ENCODE results near the gene FNDC10. TPM values are rescaled to one million over a fixed set of nuclear protein-coding genes. Genes with fewer than 3 reads are reported as not detected.

Gene FNDC10
- total RNA-seq, 1 experiment from 2014 or later: 30.4 TPM

DNA sequence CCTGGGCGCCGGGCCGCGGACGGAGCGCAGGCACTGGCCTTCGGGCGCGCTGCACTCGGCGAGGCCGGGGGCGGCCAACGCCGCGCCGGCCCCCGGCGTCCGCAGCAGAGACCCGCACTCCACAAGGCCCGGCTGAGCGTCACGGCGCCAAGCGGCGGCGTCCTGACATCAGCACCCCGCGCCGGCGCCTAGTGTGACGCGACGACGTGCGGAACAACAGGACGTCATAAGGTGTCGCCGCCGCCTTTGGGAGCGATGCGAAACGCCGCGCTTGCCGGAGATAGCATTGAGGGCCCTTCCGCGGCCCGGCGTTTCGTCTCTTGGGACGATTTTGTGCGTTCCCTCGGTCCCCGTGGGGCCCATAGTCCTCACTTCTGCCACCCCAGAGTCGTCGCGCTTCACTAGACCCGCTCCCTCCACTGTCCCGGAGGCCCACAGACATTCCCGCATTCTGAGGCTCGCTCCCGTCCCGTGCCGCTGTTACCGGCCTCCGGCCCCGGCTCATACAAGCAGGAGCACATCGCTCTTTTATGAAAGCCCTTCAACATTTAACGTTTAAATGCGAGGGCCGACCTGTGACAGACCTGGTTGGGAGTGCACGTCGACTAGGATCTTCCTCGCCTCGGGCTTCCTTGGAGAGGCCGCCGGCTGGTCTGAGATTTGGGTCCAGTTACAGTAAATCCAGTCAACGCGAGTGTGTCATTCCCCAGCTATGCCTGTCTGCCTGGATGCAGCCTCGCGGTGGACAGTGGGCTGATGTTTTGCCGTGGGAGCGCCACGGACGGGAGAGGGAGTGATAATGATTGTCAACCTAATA, 25.0 kb downstream of the FNDC10 start, which contains the start of gene SSU72 (continued):
- no peak for TF ChIP-seq ZNF396 (CRISPR knock-in tag; IDR thresholded peaks at IDR 0.05; ENCODE audit: borderline replicate concordance)
- TF ChIP-seq TEAD4 (CRISPR knock-in tag; IDR thresholded peaks at IDR 0.05): no peak
- peak; percentile 94 for TF ChIP-seq ZBTB21 (CRISPR knock-in tag; IDR thresholded peaks at IDR 0.05; ENCODE audit: borderline replicate concordance)
- no peak for TF ChIP-seq OVOL2 (CRISPR knock-in tag; IDR thresholded peaks at IDR 0.05; ENCODE audit: borderline replicate concordance)
- 0 out of 2 replicates have a peak, but pooled peaks have one; percentile 83 for TF ChIP-seq ZNF416 (CRISPR knock-in tag; IDR thresholded peaks at IDR 0.05)
- no peak for TF ChIP-seq ATF2 (CRISPR knock-in tag; IDR thresholded peaks at IDR 0.05; ENCODE audit: borderline replicate concordance, low read depth)
- TF ChIP-seq ELF4 (CRISPR knock-in tag; IDR thresholded peaks at IDR 0.05; ENCODE audit: low read depth): no peak
- no peak for TF ChIP-seq ZNF317 (CRISPR knock-in tag; IDR thresholded peaks at IDR 0.05; ENCODE audit: borderline replicate concordance, low read depth)
- TF ChIP-seq TP53 (CRISPR knock-in tag; IDR thresholded peaks at IDR 0.05): no peak
- TF ChIP-seq IRF2 (CRISPR knock-in tag; IDR thresholded peaks at IDR 0.05; ENCODE audit: borderline replicate concordance, low read depth): no peak
- TF ChIP-seq, protein P1, sequence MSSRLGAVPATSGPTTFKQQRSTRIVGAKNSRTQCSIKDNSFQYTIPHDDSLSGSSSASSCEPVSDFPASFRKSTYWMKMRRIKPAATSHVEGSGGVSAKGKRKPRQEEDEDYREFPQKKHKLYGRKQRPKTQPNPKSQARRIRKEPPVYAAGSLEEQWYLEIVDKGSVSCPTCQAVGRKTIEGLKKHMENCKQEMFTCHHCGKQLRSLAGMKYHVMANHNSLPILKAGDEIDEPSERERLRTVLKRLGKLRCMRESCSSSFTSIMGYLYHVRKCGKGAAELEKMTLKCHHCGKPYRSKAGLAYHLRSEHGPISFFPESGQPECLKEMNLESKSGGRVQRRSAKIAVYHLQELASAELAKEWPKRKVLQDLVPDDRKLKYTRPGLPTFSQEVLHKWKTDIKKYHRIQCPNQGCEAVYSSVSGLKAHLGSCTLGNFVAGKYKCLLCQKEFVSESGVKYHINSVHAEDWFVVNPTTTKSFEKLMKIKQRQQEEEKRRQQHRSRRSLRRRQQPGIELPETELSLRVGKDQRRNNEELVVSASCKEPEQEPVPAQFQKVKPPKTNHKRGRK (CRISPR knock-in tag; IDR thresholded peaks at IDR 0.05; ENCODE audit: borderline replicate concordance): no peak
- TF ChIP-seq, protein P2, sequence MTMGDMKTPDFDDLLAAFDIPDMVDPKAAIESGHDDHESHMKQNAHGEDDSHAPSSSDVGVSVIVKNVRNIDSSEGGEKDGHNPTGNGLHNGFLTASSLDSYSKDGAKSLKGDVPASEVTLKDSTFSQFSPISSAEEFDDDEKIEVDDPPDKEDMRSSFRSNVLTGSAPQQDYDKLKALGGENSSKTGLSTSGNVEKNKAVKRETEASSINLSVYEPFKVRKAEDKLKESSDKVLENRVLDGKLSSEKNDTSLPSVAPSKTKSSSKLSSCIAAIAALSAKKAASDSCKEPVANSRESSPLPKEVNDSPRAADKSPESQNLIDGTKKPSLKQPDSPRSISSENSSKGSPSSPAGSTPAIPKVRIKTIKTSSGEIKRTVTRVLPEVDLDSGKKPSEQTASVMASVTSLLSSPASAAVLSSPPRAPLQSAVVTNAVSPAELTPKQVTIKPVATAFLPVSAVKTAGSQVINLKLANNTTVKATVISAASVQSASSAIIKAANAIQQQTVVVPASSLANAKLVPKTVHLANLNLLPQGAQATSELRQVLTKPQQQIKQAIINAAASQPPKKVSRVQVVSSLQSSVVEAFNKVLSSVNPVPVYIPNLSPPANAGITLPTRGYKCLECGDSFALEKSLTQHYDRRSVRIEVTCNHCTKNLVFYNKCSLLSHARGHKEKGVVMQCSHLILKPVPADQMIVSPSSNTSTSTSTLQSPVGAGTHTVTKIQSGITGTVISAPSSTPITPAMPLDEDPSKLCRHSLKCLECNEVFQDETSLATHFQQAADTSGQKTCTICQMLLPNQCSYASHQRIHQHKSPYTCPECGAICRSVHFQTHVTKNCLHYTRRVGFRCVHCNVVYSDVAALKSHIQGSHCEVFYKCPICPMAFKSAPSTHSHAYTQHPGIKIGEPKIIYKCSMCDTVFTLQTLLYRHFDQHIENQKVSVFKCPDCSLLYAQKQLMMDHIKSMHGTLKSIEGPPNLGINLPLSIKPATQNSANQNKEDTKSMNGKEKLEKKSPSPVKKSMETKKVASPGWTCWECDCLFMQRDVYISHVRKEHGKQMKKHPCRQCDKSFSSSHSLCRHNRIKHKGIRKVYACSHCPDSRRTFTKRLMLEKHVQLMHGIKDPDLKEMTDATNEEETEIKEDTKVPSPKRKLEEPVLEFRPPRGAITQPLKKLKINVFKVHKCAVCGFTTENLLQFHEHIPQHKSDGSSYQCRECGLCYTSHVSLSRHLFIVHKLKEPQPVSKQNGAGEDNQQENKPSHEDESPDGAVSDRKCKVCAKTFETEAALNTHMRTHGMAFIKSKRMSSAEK (CRISPR knock-in tag; IDR thresholded peaks at IDR 0.05; ENCODE audit: borderline replicate concordance): no peak
- no peak for TF ChIP-seq JUN (CRISPR knock-in tag; IDR thresholded peaks at IDR 0.05)
- peak; percentile 25 for TF ChIP-seq TEAD1 (CRISPR knock-in tag; IDR thresholded peaks at IDR 0.05)
- TF ChIP-seq PRDM15 (CRISPR knock-in tag; IDR thresholded peaks at IDR 0.05): no peak
- TF ChIP-seq GABPB1 (CRISPR knock-in tag; IDR thresholded peaks at IDR 0.05): no peak
- no peak for TF ChIP-seq NR3C1 (CRISPR knock-in tag; conservative IDR thresholded peaks at IDR 0.05; ENCODE audit: low read depth)
- TF ChIP-seq, protein P3, sequence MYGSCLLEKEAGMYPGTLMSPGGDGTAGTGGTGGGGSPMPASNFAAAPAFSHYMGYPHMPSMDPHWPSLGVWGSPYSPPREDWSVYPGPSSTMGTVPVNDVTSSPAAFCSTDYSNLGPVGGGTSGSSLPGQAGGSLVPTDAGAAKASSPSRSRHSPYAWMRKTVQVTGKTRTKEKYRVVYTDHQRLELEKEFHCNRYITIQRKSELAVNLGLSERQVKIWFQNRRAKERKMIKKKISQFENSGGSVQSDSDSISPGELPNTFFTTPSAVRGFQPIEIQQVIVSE (CRISPR knock-in tag; IDR thresholded peaks at IDR 0.05; ENCODE audit: borderline replicate concordance): no peak
- TF ChIP-seq, protein P4, sequence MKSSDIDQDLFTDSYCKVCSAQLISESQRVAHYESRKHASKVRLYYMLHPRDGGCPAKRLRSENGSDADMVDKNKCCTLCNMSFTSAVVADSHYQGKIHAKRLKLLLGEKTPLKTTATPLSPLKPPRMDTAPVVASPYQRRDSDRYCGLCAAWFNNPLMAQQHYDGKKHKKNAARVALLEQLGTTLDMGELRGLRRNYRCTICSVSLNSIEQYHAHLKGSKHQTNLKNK (CRISPR knock-in tag; IDR thresholded peaks at IDR 0.05): no peak
- TF ChIP-seq ATF3 (CRISPR knock-in tag; conservative IDR thresholded peaks at IDR 0.05): no peak
- no peak for TF ChIP-seq ERG (CRISPR knock-in tag; IDR thresholded peaks at IDR 0.05)
- peak; percentile 87 for TF ChIP-seq SP1 (CRISPR knock-in tag; conservative IDR thresholded peaks at IDR 0.05)
- TF ChIP-seq, protein P5, sequence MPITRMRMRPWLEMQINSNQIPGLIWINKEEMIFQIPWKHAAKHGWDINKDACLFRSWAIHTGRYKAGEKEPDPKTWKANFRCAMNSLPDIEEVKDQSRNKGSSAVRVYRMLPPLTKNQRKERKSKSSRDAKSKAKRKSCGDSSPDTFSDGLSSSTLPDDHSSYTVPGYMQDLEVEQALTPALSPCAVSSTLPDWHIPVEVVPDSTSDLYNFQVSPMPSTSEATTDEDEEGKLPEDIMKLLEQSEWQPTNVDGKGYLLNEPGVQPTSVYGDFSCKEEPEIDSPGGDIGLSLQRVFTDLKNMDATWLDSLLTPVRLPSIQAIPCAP (CRISPR knock-in tag; IDR thresholded peaks at IDR 0.05): no peak

Data from WTC11 (cell line).